BJ (cell line): ENCODE results near the gene MFRP. TPM values are rescaled to one million over a fixed set of nuclear protein-coding genes. Genes with fewer than 3 reads are reported as not detected.

Source experiments
- CTCF ChIA-PET: fragments of 350-600 bp; formaldehyde crosslinking; extraction: SDS; loops from one replicate; lab custom pipeline; 2021; ENCODE audit warnings: antibody characterized with exemption, inconsistent platforms; lab: Yijun Ruan, JAX
- POLR2A ChIA-PET: fragments of 300-600 bp; sonication (Branson Sonifier 250); formaldehyde crosslinking; extraction: SDS; loops from one replicate; lab custom pipeline; 2021; ENCODE audit warnings: antibody characterized with exemption; lab: Charles Lee
- DNase-seq: peaks from one replicate; pipeline ENCODE4 v3.0.0-alpha.2; 2011; ENCODE audit warnings: low read depth
- H3K27me3 ChIP-seq: 2 replicates; pipeline ENCODE4 v1.6.0; 2011; ENCODE audit warnings: low read length; ENCODE audit not compliant: control insufficient read depth, insufficient read depth
- H3K36me3 ChIP-seq: 2 replicates; pipeline ENCODE4 v1.5.1; 2011; ENCODE audit warnings: low read length; ENCODE audit not compliant: control insufficient read depth, insufficient read depth
- H3K4me3 ChIP-seq: 2 replicates; pipeline ENCODE4 v1.5.1; 2011; ENCODE audit warnings: low read depth, mild to moderate bottlenecking, control low read depth, low read length
- polyA plus RNA-seq: library from polyadenylated mRNA; depleted of rRNA; stranded (reverse); fragments of >200 nt; gene quantifications from 2 replicates; pipeline ENCODE4 v1.2.3, GENCODE V29; 2011
- TF ChIP-seq, protein P1 (sequence below): IDR thresholded peaks from 2 replicates; pipeline ENCODE4 v1.5.1; 2011; ENCODE audit warnings: low read depth, mild to moderate bottlenecking, control low read depth, inconsistent platforms, low read length, moderate library complexity; ENCODE audit not compliant: insufficient read depth

MFRP gene
- polyA plus RNA-seq, 1 experiment, result not detected

DNA sequence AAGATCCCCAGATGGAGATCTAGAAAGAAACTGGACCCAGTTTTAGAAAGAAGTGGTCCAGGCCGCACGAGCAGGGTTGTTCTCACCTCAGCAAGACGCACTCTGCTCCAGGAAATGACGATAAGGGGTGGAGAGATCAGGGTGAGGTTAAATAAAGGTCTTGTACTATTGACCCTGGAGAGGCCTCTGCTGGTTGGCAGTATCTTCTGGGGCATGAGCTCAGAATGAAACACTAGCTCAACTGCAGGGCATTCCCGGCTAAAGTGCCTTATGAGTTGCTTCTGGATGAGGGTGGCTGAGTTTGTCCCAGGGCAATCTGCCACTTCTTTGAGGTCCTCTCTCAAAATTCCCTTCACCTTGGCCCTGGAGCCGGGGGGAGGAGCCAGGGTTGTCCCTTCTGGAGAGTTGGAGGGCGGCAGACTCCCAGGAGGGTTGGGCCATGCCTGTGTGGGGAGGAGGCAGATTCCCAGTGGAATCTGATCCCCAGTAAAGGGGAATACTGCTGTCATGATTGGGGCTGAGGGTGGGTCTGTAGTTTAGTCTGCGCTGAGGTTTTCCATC lies 24.1 kb upstream of the MFRP start:
- ChIA-PET POLR2A (no interaction called here), CTCF (interaction anchor here (0.6 to 21.4 kb wide), 11 partner anchors 9 to 110 kb away, joined by 3 to 349 read pairs (median 4); partner anchors contain the start of genes C1QTNF5 and USP2)
- TF ChIP-seq, protein P1, sequence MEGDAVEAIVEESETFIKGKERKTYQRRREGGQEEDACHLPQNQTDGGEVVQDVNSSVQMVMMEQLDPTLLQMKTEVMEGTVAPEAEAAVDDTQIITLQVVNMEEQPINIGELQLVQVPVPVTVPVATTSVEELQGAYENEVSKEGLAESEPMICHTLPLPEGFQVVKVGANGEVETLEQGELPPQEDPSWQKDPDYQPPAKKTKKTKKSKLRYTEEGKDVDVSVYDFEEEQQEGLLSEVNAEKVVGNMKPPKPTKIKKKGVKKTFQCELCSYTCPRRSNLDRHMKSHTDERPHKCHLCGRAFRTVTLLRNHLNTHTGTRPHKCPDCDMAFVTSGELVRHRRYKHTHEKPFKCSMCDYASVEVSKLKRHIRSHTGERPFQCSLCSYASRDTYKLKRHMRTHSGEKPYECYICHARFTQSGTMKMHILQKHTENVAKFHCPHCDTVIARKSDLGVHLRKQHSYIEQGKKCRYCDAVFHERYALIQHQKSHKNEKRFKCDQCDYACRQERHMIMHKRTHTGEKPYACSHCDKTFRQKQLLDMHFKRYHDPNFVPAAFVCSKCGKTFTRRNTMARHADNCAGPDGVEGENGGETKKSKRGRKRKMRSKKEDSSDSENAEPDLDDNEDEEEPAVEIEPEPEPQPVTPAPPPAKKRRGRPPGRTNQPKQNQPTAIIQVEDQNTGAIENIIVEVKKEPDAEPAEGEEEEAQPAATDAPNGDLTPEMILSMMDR, result no peak
- no peak for DNase-seq
- Histone ChIP-seq H3K4me3 (no peak overlapping the region), H3K36me3 (no peaks in the 10 kb centered on the region), H3K27me3 (no peaks in the 10 kb centered on the region; the same call in 1 of the 2 replicates)

DNA sequence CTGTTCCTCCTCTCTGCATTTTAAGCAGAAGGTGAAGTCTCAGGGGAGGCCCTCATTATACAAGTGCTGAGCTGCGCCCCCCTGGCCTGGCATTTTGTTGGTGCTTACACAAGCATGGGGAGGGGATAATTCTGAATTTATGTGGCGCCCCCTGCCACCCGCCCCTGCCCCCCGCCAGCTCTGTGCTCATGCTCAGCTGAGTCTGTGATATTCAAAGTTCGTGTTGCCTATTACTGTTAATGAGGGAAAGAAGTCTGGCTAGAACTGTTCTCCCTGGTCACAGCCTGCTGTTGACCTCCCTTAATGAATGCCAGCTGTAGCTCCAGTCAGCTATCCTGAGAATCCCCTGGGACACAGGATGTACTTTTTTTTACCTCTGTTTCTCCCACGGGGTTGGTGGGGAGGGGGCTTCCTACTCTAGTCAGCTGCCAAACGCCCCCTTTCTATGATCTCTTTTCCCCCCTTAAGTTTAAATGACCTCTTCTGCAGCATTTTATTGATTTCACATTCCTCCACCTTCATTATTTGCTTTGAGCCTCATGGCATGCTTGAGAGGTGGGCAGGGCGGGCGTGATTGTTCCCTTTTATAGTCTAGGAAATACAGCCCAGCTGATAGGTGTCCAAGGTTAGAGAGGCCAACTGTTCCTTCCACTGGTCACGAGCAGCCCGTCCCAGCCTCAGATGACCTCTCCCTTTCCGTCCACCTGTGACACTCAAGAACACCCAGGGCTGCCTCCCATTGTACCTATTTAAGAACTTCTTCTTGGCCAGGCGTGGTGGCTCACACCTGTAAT lies 22.8 kb upstream of the MFRP start:
- Histone ChIP-seq H3K27me3 (no peaks in the 10 kb centered on the region; the same call in 1 of the 2 replicates), H3K36me3 (no peaks in the 10 kb centered on the region), H3K4me3 (no peak overlapping the region)
- TF ChIP-seq, protein P1, result no peak
- no peak for DNase-seq
- ChIA-PET CTCF (interaction anchor here (0.6 to 21.4 kb wide), 11 partner anchors 8 to 108 kb away, joined by 3 to 349 read pairs (median 7); partner anchors contain the start of gene C1QTNF5), POLR2A (no interaction called here)

DNA sequence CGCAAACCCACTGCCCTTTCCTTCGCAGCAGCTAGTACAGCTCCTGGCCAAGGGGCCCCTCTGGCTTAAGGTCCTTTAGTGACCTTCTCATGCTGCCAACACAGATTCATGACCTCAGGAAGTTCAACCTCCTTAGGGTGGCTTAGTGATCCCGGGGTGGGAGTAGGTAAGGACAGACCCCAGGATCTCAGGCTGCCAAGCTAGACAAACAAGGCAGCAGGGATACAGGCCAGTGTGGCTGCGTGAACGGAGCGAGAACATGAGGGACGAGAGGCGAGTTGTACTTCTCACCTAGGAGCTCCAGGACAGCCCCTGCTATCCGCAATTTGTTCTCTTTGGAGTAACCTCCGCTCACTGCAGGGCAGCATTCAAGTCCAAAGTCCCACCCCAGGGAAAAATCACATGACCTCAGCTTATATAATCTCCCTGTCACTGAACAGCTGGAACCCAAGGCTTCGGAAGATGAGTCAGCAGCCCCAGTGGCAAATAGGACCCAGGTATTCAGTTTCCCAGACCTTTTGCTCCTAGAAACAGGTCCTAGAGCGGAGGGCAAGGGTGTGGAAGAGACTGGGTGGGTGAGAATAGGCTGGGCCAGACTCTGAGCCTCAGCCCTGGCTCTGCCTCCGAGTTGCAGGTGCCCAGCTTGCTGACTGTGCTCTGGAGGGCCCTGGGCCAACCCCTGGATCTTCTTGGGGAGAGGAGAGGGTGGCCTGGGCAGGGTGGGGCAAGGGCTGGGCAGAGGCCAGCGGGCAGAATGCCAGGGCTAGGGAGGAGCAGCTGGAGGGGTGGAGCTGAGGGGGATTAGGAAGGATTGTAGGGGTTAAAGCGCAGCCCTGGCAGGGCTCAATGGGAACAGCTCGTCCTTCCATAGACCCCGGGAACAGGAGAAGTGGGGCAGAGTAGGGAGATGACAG lies 21.9 kb upstream of the MFRP start:
- ChIA-PET CTCF (interaction anchor here (0.7 to 21.4 kb wide), 13 partner anchors 11 to 109 kb away, joined by 3 to 349 read pairs (median 7); partner anchors contain the start of genes C1QTNF5 and USP2), POLR2A (interaction anchor here (1.1 kb wide), 1 partner anchor 30 kb away, joined by 5 read pairs; no protein-coding TSS in a partner anchor)
- Histone ChIP-seq H3K4me3 (no peak overlapping the region), H3K27me3 (no peaks in the 10 kb centered on the region; the same call in 1 of the 2 replicates), H3K36me3 (no peaks in the 10 kb centered on the region)
- DNase-seq, result no peak
- TF ChIP-seq, protein P1, result no peak

DNA sequence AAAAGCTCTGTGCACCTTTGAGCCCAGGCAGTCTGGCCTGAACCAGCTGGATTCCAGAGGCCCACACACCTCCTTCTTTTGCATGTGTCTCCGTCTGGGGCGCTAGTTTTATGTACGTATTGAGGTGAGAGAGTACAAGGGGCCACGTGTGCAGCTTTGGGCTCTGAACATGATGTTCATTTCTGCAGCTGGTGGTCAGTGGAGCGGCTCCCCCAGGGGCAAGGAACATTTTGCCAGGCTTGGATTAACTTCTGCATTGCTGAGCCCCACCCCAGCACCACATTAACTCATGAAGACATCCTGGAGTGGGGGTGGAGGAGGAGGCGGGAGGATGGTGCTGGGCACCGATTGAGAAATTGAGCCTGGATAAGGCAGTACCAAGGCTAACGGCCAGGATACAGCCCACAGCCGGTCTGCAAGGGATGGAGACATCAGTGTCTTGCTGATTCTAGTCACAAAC lies 21.2 kb upstream of the MFRP start:
- POLR2A ChIA-PET, result interaction anchor here (1.1 kb wide), 1 partner anchor 29 kb away, joined by 5 read pairs; no protein-coding TSS in a partner anchor
- TF ChIP-seq, protein P1, result no peak
- CTCF ChIA-PET, result interaction anchor here (1.1 to 21.4 kb wide), 9 partner anchors 11 to 109 kb away, joined by 3 to 349 read pairs (median 9); partner anchors contain the start of gene USP2
- H3K4me3 ChIP-seq, result no peak overlapping the region
- DNase-seq, result no peak
- H3K27me3 ChIP-seq, result no peaks in the 10 kb centered on the region; the same call in 1 of the 2 replicates
- H3K36me3 ChIP-seq, result no peaks in the 10 kb centered on the region
